SK-N-SH (cell line): ENCODE measurements around the gene CAGE1.

Experiments used
- TF ChIP-seq, protein P1 (sequence below): fragments of 200-600 bp; sonication (generic); IDR thresholded peaks from 2 replicates; pipeline ENCODE4 v1.6.1; 2017; ENCODE audit warnings: antibody characterized with exemption, mild to moderate bottlenecking, moderate library complexity
- TF ChIP-seq, protein P2 (sequence below): fragments of 150-350 bp; IDR thresholded peaks from 2 replicates; pipeline ENCODE4 v1.6.1; 2017; ENCODE audit warnings: antibody characterized with exemption, low read length, low read depth, borderline replicate concordance

GRCh38 chr6:7325750-7326149, 63.8 kb downstream of the CAGE1 start:
- TF ChIP-seq, protein P1, sequence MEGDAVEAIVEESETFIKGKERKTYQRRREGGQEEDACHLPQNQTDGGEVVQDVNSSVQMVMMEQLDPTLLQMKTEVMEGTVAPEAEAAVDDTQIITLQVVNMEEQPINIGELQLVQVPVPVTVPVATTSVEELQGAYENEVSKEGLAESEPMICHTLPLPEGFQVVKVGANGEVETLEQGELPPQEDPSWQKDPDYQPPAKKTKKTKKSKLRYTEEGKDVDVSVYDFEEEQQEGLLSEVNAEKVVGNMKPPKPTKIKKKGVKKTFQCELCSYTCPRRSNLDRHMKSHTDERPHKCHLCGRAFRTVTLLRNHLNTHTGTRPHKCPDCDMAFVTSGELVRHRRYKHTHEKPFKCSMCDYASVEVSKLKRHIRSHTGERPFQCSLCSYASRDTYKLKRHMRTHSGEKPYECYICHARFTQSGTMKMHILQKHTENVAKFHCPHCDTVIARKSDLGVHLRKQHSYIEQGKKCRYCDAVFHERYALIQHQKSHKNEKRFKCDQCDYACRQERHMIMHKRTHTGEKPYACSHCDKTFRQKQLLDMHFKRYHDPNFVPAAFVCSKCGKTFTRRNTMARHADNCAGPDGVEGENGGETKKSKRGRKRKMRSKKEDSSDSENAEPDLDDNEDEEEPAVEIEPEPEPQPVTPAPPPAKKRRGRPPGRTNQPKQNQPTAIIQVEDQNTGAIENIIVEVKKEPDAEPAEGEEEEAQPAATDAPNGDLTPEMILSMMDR: no peak
- TF ChIP-seq, protein P2, sequence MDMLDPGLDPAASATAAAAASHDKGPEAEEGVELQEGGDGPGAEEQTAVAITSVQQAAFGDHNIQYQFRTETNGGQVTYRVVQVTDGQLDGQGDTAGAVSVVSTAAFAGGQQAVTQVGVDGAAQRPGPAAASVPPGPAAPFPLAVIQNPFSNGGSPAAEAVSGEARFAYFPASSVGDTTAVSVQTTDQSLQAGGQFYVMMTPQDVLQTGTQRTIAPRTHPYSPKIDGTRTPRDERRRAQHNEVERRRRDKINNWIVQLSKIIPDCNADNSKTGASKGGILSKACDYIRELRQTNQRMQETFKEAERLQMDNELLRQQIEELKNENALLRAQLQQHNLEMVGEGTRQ: no peak
